OCI-LY1 (cell line): ENCODE measurements around the gene LNX1.

Experiments used
- EZH2 ChIP-seq: fragments of 200-600 bp; sonication (generic), shearing (Covaris generic); IDR thresholded peaks from 2 replicates; pipeline ENCODE4 v1.8.0; 2017; ENCODE audit warnings: borderline replicate concordance, mixed run types, mild to moderate bottlenecking, antibody characterized with exemption, low read length, moderate library complexity, mixed read lengths
- TF ChIP-seq, protein P1 (sequence below): fragments of 200-600 bp; sonication (generic), shearing (Covaris generic); IDR thresholded peaks from 2 replicates; pipeline ENCODE4 v1.5.1; 2017; ENCODE audit warnings: mild to moderate bottlenecking, antibody characterized with exemption, low read length, moderate library complexity, mixed read lengths

- TF ChIP-seq, protein P1, sequence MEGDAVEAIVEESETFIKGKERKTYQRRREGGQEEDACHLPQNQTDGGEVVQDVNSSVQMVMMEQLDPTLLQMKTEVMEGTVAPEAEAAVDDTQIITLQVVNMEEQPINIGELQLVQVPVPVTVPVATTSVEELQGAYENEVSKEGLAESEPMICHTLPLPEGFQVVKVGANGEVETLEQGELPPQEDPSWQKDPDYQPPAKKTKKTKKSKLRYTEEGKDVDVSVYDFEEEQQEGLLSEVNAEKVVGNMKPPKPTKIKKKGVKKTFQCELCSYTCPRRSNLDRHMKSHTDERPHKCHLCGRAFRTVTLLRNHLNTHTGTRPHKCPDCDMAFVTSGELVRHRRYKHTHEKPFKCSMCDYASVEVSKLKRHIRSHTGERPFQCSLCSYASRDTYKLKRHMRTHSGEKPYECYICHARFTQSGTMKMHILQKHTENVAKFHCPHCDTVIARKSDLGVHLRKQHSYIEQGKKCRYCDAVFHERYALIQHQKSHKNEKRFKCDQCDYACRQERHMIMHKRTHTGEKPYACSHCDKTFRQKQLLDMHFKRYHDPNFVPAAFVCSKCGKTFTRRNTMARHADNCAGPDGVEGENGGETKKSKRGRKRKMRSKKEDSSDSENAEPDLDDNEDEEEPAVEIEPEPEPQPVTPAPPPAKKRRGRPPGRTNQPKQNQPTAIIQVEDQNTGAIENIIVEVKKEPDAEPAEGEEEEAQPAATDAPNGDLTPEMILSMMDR: no peak
- no peak for TF ChIP-seq EZH2
Measured at GRCh38 chr4:53421791-53422190, 169.5 kb downstream of the LNX1 start.
